Heart left ventricle (tissue), 16 donors: ENCODE measurements around the gene PLA2G2F. TPM values are rescaled to one million over a fixed set of nuclear protein-coding genes. Genes with fewer than 3 reads are reported as not detected.

Experiments used
- ATAC-seq, 4 donors: fragments of 200-7000 bp; cut with Tn5 transposase; one replicate each; pipeline ENCODE4 v1.9.1; 2020 to 2022; ENCODE audit warnings: moderate library complexity in 4 of 4, mild to moderate bottlenecking in 3 of 4, moderate number of reproducible peaks in 1 of 4
- DNase-seq, 5 donors: peaks; one replicate each; pipeline ENCODE4 v3.0.0-alpha.2; 2020
- H3K27ac ChIP-seq, 12 donors: fragments of 200-600 bp; sonication (generic) in 4 of 12; one replicate each; pipeline versions ENCODE4 v1.5.0 to v1.8.0; 2016 to 2022; ENCODE audit warnings: mild to moderate bottlenecking in 2 of 12
- H3K27me3 ChIP-seq, 9 donors: fragments of 200-600 bp; sonication (generic) in 2 of 9; one replicate each; pipeline versions ENCODE4 v1.5.1 to v1.8.0; 2016 to 2022; ENCODE audit warnings: mild to moderate bottlenecking in 3 of 9
- H3K36me3 ChIP-seq, 9 donors: fragments of 200-600 bp; sonication (generic) in 2 of 9; one replicate each; pipeline versions ENCODE4 v1.5.0 to v1.8.0; 2018 to 2022; ENCODE audit warnings: mild to moderate bottlenecking in 2 of 9
- H3K4me1 ChIP-seq, 12 donors: fragments of 200-600 bp; sonication (generic) in 4 of 12; one replicate each; pipeline versions ENCODE4 v1.5.0 to v1.8.0; 2016 to 2022; ENCODE audit warnings: mild to moderate bottlenecking in 3 of 12
- H3K4me3 ChIP-seq, 12 donors: fragments of 200-600 bp; sonication (generic) in 4 of 12; one replicate each; pipeline versions ENCODE4 v1.5.0 to v1.8.0; 2017 to 2022; ENCODE audit warnings: mild to moderate bottlenecking in 9 of 12, moderate library complexity in 4 of 12
- H3K9me3 ChIP-seq, 12 donors: fragments of 200-600 bp; sonication (generic) in 4 of 12; one replicate each; pipeline versions ENCODE4 v1.5.0 to v1.8.0; 2016 to 2022; ENCODE audit warnings: mild to moderate bottlenecking in 1 of 12
- CTCF ChIP-seq, 12 donors: fragments of 200-600 bp; sonication (generic) in 4 of 12; IDR thresholded peaks; one replicate each; pipeline versions ENCODE4 v1.5.0 to v1.8.0; 2018 to 2022; ENCODE audit warnings: antibody characterized with exemption in 12 of 12, mild to moderate bottlenecking in 5 of 12
- POLR2A ChIP-seq, 2 donors: fragments of 450-650 bp; IDR thresholded peaks; one replicate each; pipeline ENCODE4 v1.6.1; 2017; ENCODE audit warnings: antibody characterized with exemption in 2 of 2, mild to moderate bottlenecking in 2 of 2, moderate library complexity in 2 of 2
- WGBS, 4 donors: extraction: QIAGEN DNeasy Blood & Tissue Kit in 2 of 4; methylation state at CpG; one replicate each; pipeline versions ENCODE4 v1.1.5 to v1.1.7; 2013 to 2018; 5-methylcytosine and 5-hydroxymethylcytosine counted together
- intact Hi-C, 10 donors: fragments of 100-400 bp; cut with DNase I; formaldehyde crosslinking; loops; one replicate each; pipeline versions ENCODE4 v1.11.1 to v1.14.2; 2022
- polyA plus RNA-seq, 2 donors: library from polyadenylated mRNA; stranded (reverse); fragments of 200-250 nt; gene quantifications; one replicate each; pipeline ENCODE4 v1.2.3, GENCODE V29; 2013
- total RNA-seq, 9 donors: library from RNA; depleted of rRNA in 2 of 9; stranded (reverse); fragments of >200 nt in 2 of 9; fragmentation: NEBNext Ultra II Directional in 3 of 9; extraction: Animal tissue kit (Norgen Biotek cat#: 25700) in 3 of 9; gene quantifications; one replicate each; pipeline versions ENCODE4 v1.1.0 to v1.2.4, GENCODE V29; 2016 to 2023
- donor health status: ischemic (EF 13 %, LVEDD 7.1; RV severe dilation, severe dysfunction).
- donor health status: healthy with polysubstance abuse.
- donor health status: DM: no; HTN: yes; CAD: no.
- donor health status: DM: no; HTN: no; CAD: no.
- donor health status: ischemic (EF 25% LVEDD 6.9; RV normal size, moderate dysfunction).
- donor health status: ischemic (EF 25% LVEDD 5.7; RV mildly dilated, moderate dysfunction).
- donor health status: healthy.
- donor health status: DM: yes; HTN: yes; CAD: no.
- donor health status: ischemic (EF 35%, LVEDD 5.7; RV mildly dilated, moderate dysfunction).
- donor health status: nonischemic (EF 11% LVEDD 7.7; RV severe dilation, severe dysfunction).
- donor health status: DM: yes; HTN: yes; CAD: no.
- donor health status: PGD.
- donor health status: ischemic (EF 29% LVEDD 5.4; RV normal size, mild dysfunction).
- donor health status: nonischemic (EF 23%, LVEDD 6.1; RV moderate dilation, normal function).

The PLA2G2F gene
- total and polyA plus RNA-seq, 11 donors, result not detected

- peak in 1 of 4 donors; percentile 28 for ATAC-seq
- intact Hi-C loops, result loop anchor here in 5 of 10 donors (5.0 to 10.0 kb wide), 3 partner anchors 85 to 278 kb away; no protein-coding TSS in a partner anchor
- Histone ChIP-seq H3K4me1 (peaks cover 0 to 27% (median 3%) of the 10 kb centered on the region in 12 donors), H3K9me3 (no peaks in the 10 kb centered on the region), H3K4me3 (no peak overlapping the region), H3K36me3 (no peaks in the 10 kb centered on the region), H3K27ac (peak overlapping the region in 1 of 12 donors; percentile 41), H3K27me3 (peaks cover 0 to 37% (median 2%) of the 10 kb centered on the region in 9 donors)
- no peak for DNase-seq
- 80 to 89% (median 82%) methylated on average over 5 of the region's 5 CpGs for WGBS, 4 donors
- no peak for TF ChIP-seq POLR2A (IDR thresholded peaks at IDR 0.05)
- TF ChIP-seq CTCF (IDR thresholded peaks at IDR 0.05), result no peak
Observed at GRCh38 chr1:20192364-20192763, 53.2 kb downstream of the PLA2G2F start.

- peak overlapping the region in 1 of 12 donors; percentile 41 for H3K27ac ChIP-seq
- H3K4me1 ChIP-seq, result peaks cover 0 to 22% (median 3%) of the 10 kb centered on the region in 12 donors
- DNase-seq, result no peak
- intact Hi-C loops, result loop anchor here in 5 of 10 donors (5.0 to 10.0 kb wide), 3 partner anchors 86 to 278 kb away; no protein-coding TSS in a partner anchor
- H3K4me3 ChIP-seq, result no peak overlapping the region
- no peaks in the 10 kb centered on the region for H3K9me3 ChIP-seq
- TF ChIP-seq CTCF (IDR thresholded peaks at IDR 0.05) (no peak), POLR2A (IDR thresholded peaks at IDR 0.05) (no peak)
- WGBS, 4 donors, result 64 to 89% (median 81%) methylated on average over 1 of the region's 1 CpG
- no peaks in the 10 kb centered on the region for H3K36me3 ChIP-seq
- peaks cover 0 to 31% (median 0%) of the 10 kb centered on the region in 9 donors for H3K27me3 ChIP-seq
- no peak for ATAC-seq
Observed at GRCh38 chr1:20192871-20193411, 53.8 kb downstream of the PLA2G2F start.

GRCh38 chr1:20194224-20194623 is 55.1 kb downstream of the PLA2G2F start:
- 80 to 97% (median 87%) methylated on average over 2 of the region's 2 CpGs for WGBS, 4 donors
- ATAC-seq (no peak), DNase-seq (no peak)
- intact Hi-C loops, result loop anchor here in 7 of 10 donors (2.0 to 10.0 kb wide), 6 partner anchors 87 to 279 kb away; no protein-coding TSS in a partner anchor
- peak overlapping the region in 1 of 12 donors; percentile 69 for H3K27ac ChIP-seq
- H3K4me3 ChIP-seq, result no peak overlapping the region
- H3K27me3 ChIP-seq, result peaks cover 0 to 29% (median 0%) of the 10 kb centered on the region in 9 donors
- H3K4me1 ChIP-seq, result peaks cover 0 to 15% (median 3%) of the 10 kb centered on the region in 12 donors
- TF ChIP-seq CTCF (IDR thresholded peaks at IDR 0.05) (no peak), POLR2A (IDR thresholded peaks at IDR 0.05) (no peak)
- H3K9me3 ChIP-seq, result no peaks in the 10 kb centered on the region
- no peaks in the 10 kb centered on the region for H3K36me3 ChIP-seq

- peak; percentile 48 to 84 (median 75) for DNase-seq
- TF ChIP-seq CTCF (IDR thresholded peaks at IDR 0.05) (peak; percentile 66 to 85 (median 79)), POLR2A (IDR thresholded peaks at IDR 0.05) (no peak)
- peaks cover 0 to 29% (median 0%) of the 10 kb centered on the region in 9 donors for H3K27me3 ChIP-seq
- no peaks in the 10 kb centered on the region for H3K9me3 ChIP-seq
- peak overlapping the region in 2 of 12 donors; percentile 39 to 69 for H3K27ac ChIP-seq
- 26 to 32% (median 29%) methylated on average over 15 of the region's 15 CpGs for WGBS, 4 donors
- H3K36me3 ChIP-seq, result no peaks in the 10 kb centered on the region
- peak overlapping the region in 1 of 12 donors; percentile 7 for H3K4me3 ChIP-seq
- ATAC-seq, result peak; percentile 76 to 87 (median 82)
- intact Hi-C loops, result loop anchor here in 9 of 10 donors (1.0 to 10.0 kb wide), 10 partner anchors 43 to 280 kb away; partner anchors contain the start of gene PLA2G2A (in 3 of the 9)
- H3K4me1 ChIP-seq, result peaks cover 0 to 15% (median 3%) of the 10 kb centered on the region in 12 donors
Observed at GRCh38 chr1:20194757-20195461, 55.8 kb downstream of the PLA2G2F start.
